GM12878 (cell line): ENCODE data around the gene SLC12A1.

Experiments used
- BHLHE40 ChIP-seq, 2 experiments: fragments of 450-650 bp in 1 of 2; IDR thresholded peaks; 2 replicates each; pipeline ENCODE4 v1.6.1; 2011 to 2017; ENCODE audit warnings: low read depth in 2 of 2, borderline replicate concordance in 1 of 2, improper control_type of control experiment in 1 of 2, low read length in 1 of 2, mild to moderate bottlenecking in 1 of 2
- CHD2 ChIP-seq: IDR thresholded peaks from 2 replicates; pipeline ENCODE4 v1.6.1; 2011; ENCODE audit warnings: low read depth, low read length, improper control_type of control experiment, borderline replicate concordance
- KDM1A ChIP-seq: fragments of 200-600 bp; sonication (generic); IDR thresholded peaks from 2 replicates; pipeline ENCODE4 v1.6.1; 2016; ENCODE audit warnings: borderline replicate concordance
- LARP7 ChIP-seq: fragments of 450-650 bp; IDR thresholded peaks from 2 replicates; pipeline ENCODE4 v1.6.1; 2017; ENCODE audit warnings: mild to moderate bottlenecking
- POLR2A ChIP-seq: IDR thresholded peaks from 2 replicates; pipeline ENCODE4 v1.6.1; 2011; ENCODE audit warnings: low read depth, mild to moderate bottlenecking, low read length
- POLR2AphosphoS5 ChIP-seq: IDR thresholded peaks from 2 replicates; pipeline ENCODE4 v1.6.1; 2011; ENCODE audit warnings: mild to moderate bottlenecking, low read length, inconsistent platforms
- SREBF2 ChIP-seq: IDR thresholded peaks from 2 replicates; pipeline ENCODE4 v1.6.1; 2012; ENCODE audit warnings: mild to moderate bottlenecking, low read length
- YY1 ChIP-seq: IDR thresholded peaks from 2 replicates; pipeline ENCODE4 v1.6.1; 2011; ENCODE audit warnings: low read depth, mild to moderate bottlenecking, low read length
- ZNF24 ChIP-seq: fragments of 450-650 bp; IDR thresholded peaks from 2 replicates; pipeline ENCODE4 v1.6.1; 2017; ENCODE audit warnings: antibody characterized with exemption, mild to moderate bottlenecking
- TF ChIP-seq, protein P1 (sequence below), 3 experiments: IDR thresholded peaks in 2 of 3; conservative IDR thresholded peaks in 1 of 3; 2 replicates each; pipeline ENCODE4 v1.5.1; 2011; ENCODE audit warnings: low read depth in 3 of 3, low read length in 3 of 3, mild to moderate bottlenecking in 3 of 3, control low read depth in 2 of 3, moderate library complexity in 2 of 3, inconsistent platforms in 1 of 3, mixed read lengths in 1 of 3; ENCODE audit not compliant: control insufficient read depth in 2 of 3, insufficient read depth in 1 of 3; ENCODE audit errors: extremely low read depth in 1 of 3
- TF ChIP-seq, protein P2 (sequence below): fragments of 450-650 bp; IDR thresholded peaks from 2 replicates; pipeline ENCODE4 v1.6.1; 2016; ENCODE audit warnings: mild to moderate bottlenecking

DNA sequence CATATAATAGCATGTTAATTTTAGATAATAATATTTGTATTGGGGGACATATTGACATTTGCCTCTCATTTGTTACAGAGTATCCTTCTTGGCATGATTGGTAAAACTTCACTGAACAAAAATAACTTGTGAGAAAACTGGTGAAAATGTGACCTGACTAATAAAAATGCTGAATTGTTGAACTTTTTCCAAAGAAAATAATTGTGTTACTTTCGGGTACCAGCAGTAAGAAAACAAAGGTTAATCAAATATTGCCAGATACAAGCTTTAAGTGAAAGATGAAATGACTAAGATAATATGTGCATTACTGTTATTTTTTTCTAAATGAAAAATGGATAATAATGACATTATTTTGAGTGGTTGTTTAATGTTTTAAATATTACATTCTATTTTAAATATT lies 15.2 kb downstream of the SLC12A1 start:
- TF ChIP-seq LARP7 (no peak), BHLHE40 (IDR thresholded peaks at IDR 0.05; ENCODE audit: borderline replicate concordance in 1 of 2, low read depth in 2 of 2, low read length in 1 of 2) (no peak), KDM1A (no peak), POLR2AphosphoS5 (no peak), YY1 (no peak), POLR2A (no peak), SREBF2 (no peak), CHD2 (no peak), ZNF24 (no peak)
- TF ChIP-seq, protein P1, sequence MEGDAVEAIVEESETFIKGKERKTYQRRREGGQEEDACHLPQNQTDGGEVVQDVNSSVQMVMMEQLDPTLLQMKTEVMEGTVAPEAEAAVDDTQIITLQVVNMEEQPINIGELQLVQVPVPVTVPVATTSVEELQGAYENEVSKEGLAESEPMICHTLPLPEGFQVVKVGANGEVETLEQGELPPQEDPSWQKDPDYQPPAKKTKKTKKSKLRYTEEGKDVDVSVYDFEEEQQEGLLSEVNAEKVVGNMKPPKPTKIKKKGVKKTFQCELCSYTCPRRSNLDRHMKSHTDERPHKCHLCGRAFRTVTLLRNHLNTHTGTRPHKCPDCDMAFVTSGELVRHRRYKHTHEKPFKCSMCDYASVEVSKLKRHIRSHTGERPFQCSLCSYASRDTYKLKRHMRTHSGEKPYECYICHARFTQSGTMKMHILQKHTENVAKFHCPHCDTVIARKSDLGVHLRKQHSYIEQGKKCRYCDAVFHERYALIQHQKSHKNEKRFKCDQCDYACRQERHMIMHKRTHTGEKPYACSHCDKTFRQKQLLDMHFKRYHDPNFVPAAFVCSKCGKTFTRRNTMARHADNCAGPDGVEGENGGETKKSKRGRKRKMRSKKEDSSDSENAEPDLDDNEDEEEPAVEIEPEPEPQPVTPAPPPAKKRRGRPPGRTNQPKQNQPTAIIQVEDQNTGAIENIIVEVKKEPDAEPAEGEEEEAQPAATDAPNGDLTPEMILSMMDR (IDR thresholded peaks at IDR 0.05 in 2 of 3, conservative IDR thresholded peaks at IDR 0.05 in 1 of 3; ENCODE audit: control insufficient read depth in 2 of 3, extremely low read depth in 1 of 3, insufficient read depth in 1 of 3, low read depth in 3 of 3, low read length in 3 of 3), result no peak
- TF ChIP-seq, protein P2, sequence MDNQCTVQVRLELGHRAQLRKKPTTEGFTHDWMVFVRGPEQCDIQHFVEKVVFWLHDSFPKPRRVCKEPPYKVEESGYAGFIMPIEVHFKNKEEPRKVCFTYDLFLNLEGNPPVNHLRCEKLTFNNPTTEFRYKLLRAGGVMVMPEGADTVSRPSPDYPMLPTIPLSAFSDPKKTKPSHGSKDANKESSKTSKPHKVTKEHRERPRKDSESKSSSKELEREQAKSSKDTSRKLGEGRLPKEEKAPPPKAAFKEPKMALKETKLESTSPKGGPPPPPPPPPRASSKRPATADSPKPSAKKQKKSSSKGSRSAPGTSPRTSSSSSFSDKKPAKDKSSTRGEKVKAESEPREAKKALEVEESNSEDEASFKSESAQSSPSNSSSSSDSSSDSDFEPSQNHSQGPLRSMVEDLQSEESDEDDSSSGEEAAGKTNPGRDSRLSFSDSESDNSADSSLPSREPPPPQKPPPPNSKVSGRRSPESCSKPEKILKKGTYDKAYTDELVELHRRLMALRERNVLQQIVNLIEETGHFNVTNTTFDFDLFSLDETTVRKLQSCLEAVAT, result no peak
